Measurements from ENCODE around the gene PAPSS2. TPM values are rescaled to one million over a fixed set of nuclear protein-coding genes. Genes with fewer than 3 reads are reported as not detected.

PAPSS2 gene
- total RNA-seq, 4 donors from 2014 or later, result 25.5 to 32.1 (median 28.8) TPM

DNA sequence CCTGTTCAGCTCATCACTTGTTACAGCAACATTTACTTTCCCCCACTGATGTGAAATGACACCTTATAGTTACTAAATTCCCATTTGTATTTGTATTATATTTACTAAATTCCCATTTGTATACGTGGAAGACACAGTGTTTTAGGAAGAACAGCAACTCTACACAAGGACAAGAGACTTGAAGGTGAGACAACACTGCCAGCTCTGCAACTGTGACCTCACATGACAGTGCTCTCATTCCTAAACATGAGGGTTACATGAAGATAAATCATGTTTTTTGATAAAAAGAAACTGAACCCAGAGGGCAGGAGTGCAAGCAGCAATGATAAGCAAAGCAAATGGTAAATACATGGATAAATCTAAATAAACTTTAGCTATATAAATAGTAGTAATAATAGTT is 98.0 kb downstream of the PAPSS2 start:
- whole genome bisulfite sequencing, 2 donors, result 97 to 100% methylated on average over 1 of the region's 1 CpG
- no peaks in the 10 kb centered on the region for H3K9me3 ChIP-seq
- DNase-seq, result no peak
- H3K4me3 ChIP-seq (replicated peaks in 1 of 3), result no peak overlapping the region
- H3K27me3 ChIP-seq, result no peaks in the 10 kb centered on the region
- TF ChIP-seq CTCF (IDR thresholded peaks at IDR 0.05) (no peak), POLR2A (IDR thresholded peaks at IDR 0.05) (no peak)
- peaks cover 2 to 13% of the 10 kb centered on the region in 2 donors for H3K36me3 ChIP-seq
- H3K27ac ChIP-seq, result no peak overlapping the region
- intact Hi-C loops (cut with DNase I), result no loop called here
- H3K4me1 ChIP-seq, result no peaks in the 10 kb centered on the region

- peaks cover 2 to 7% of the 10 kb centered on the region in 2 donors for H3K36me3 ChIP-seq
- H3K4me3 ChIP-seq (replicated peaks in 1 of 3), result no peak overlapping the region
- intact Hi-C loops (cut with DNase I), result no loop called here
Observed at GRCh38 chr10:87759551-87759950, 99.9 kb downstream of the PAPSS2 start.

GRCh38 chr10:87760195-87760905 is 100.7 kb downstream of the PAPSS2 start:
- H3K36me3 ChIP-seq, result peaks cover 2 to 11% of the 10 kb centered on the region in 2 donors
- no peaks in the 10 kb centered on the region for H3K27me3 ChIP-seq
- TF ChIP-seq POLR2A (IDR thresholded peaks at IDR 0.05) (no peak), CTCF (IDR thresholded peaks at IDR 0.05) (no peak)
- no peaks in the 10 kb centered on the region for H3K9me3 ChIP-seq
- no peaks in the 10 kb centered on the region for H3K4me1 ChIP-seq
- H3K4me3 ChIP-seq (replicated peaks in 1 of 3), result no peak overlapping the region
- WGBS, 2 donors, result 88% methylated on average over 6 of the region's 6 CpGs
- DNase-seq, result no peak
- no peak overlapping the region for H3K27ac ChIP-seq
- intact Hi-C loops (cut with DNase I), result no loop called here

More at GRCh38 chr10:87759551-87759950, 99.9 kb downstream of the PAPSS2 start:
- TF ChIP-seq POLR2A (IDR thresholded peaks at IDR 0.05), result no peak
- TF ChIP-seq CTCF (IDR thresholded peaks at IDR 0.05), result no peak
- Histone ChIP-seq H3K27ac (no peak overlapping the region), H3K4me1 (no peaks in the 10 kb centered on the region), H3K9me3 (no peaks in the 10 kb centered on the region), H3K27me3 (no peaks in the 10 kb centered on the region)
- DNase-seq, result no peak

DNA sequence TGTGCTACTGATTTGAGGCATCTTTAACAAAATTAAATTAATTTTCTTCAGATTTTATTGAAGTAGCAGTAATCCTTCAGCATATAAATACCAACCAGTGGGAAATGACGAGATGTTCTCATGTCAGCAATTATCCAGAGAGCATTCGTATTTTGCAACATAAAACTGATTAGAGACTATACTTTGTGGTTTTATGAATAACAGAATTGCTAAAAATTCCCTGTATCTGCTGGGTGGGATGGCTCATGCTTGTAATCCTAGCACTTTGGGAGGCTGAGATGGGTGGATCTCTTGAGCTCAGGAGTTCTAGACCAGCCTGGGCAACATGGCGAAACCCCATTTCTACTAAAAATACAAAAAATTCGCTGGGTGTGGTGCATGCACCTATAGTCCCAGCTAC is 101.5 kb downstream of the PAPSS2 start:
- WGBS, 2 donors, result 94 to 98% methylated on average over 4 of the region's 4 CpGs
- TF ChIP-seq CTCF (IDR thresholded peaks at IDR 0.05) (no peak), POLR2A (IDR thresholded peaks at IDR 0.05) (no peak)
- H3K9me3 ChIP-seq, result no peaks in the 10 kb centered on the region
- no peak overlapping the region for H3K4me3 ChIP-seq (replicated peaks in 1 of 3)
- H3K36me3 ChIP-seq, result peaks cover under 1 to 8% of the 10 kb centered on the region in 2 donors
- H3K27ac ChIP-seq, result no peak overlapping the region
- intact Hi-C loops (cut with DNase I), result no loop called here
- no peaks in the 10 kb centered on the region for H3K4me1 ChIP-seq
- no peaks in the 10 kb centered on the region for H3K27me3 ChIP-seq
- no peak for DNase-seq

DNA sequence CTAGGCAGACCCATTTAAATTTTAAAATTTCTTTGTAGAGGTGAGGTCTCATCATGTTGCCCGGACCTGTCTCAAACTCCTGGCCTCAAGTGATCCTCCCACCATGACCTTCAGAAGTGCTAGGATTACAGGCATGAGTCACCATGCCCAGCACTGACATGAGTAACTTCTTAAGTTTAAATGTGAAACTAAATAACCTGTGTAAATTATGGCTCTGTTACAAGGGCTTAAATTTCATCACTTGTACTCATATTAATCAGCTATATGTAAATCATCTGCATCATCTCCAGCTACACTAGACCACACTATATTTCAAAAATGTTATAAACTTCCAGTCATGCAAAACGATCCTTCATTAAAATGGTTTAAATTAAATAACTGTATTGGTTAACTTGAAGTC is 102.2 kb downstream of the PAPSS2 start:
- WGBS, 2 donors, result 84 to 91% methylated on average over 2 of the region's 2 CpGs
- no peaks in the 10 kb centered on the region for H3K27me3 ChIP-seq

More for the DNA sequence above, 102.2 kb downstream of the PAPSS2 start:
- Histone ChIP-seq H3K9me3 (no peaks in the 10 kb centered on the region), H3K4me3 (replicated peaks in 1 of 3) (no peak overlapping the region), H3K27ac (no peak overlapping the region), H3K4me1 (no peaks in the 10 kb centered on the region), H3K36me3 (peaks cover 0 to 12% of the 10 kb centered on the region in 2 donors)
- DNase-seq, result no peak
- TF ChIP-seq POLR2A (IDR thresholded peaks at IDR 0.05) (no peak), CTCF (IDR thresholded peaks at IDR 0.05) (no peak)
- intact Hi-C loops (cut with DNase I), result no loop called here
